Placental epithelial cell (primary cell): ENCODE measurements around the gene PTPRD. TPM values are rescaled to one million over a fixed set of nuclear protein-coding genes. Genes with fewer than 3 reads are reported as not detected.

Source experiments
- small RNA-seq: library from RNA; depleted of rRNA; stranded (forward); fragments of <200 nt; gene quantifications from one replicate; pipeline ENCODE3, GENCODE V24; 2012
- total RNA-seq: library from RNA; depleted of rRNA; stranded (reverse); fragments of >200 nt; gene quantifications from 2 replicates; pipeline ENCODE4 v1.2.3, GENCODE V29; 2012

The PTPRD gene
- 44.0 and 88.3 TPM in 2 replicates for total RNA-seq

DNA sequence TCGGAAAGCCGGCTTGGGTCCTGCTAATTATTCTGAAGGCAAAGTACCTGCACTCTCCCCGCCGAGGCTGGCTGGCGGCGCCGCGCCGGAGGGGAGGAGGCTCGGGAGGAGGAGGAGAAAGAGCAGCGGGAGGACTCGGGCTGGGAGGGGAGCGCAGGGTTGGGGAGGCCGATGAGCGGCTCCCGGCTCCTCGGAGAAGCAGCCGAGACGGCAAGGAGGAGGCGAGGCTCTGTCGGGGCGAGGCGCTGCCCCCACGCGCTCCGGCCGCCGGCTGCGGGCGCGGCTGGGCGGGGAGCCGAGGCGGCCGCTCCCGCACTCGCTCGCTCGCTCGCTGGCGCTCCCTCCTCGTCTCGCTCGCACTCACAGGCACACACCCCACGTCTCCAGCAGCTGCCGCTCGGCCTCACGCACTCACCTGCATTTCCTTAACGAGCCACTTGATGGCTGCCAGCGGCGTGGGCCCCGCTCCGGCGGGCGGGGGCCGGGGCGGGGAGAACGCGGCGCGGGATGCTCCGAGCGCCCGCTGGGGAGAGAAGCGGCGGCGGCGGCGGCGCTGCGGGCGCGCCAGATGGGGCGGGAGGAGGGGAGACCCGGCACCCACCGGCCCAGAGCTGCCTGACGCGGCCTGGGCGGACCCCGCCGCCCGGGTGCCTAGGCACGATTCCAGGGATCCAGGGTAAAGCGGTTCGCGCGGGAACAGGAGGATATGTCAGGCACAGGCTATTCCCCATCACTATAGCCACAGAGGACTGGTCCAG is at the start of gene PTPRD:
Gene PTPRD (minus strand): TSS at position 362 of the 758 bp plus-strand sequence.

Small RNAs within 50 kb of the gene (small RNA-seq; reads per million reads assigned to genes)
- gene AL135790.2 (not detected), gene RNU7-185P (not detected)
